H9 (cell line): ENCODE data around the gene CYB5R2. TPM values are rescaled to one million over a fixed set of nuclear protein-coding genes. Genes with fewer than 3 reads are reported as not detected.
"Not testable (repeated sequence)": the region's sequence is repeated elsewhere in the genome, so short reads cannot be mapped to it uniquely, and the experiment has no call there.

Source experiments
- DNase-seq: peaks from one replicate; pipeline ENCODE4 v3.0.0-alpha.2; 2017
- H2AFZ ChIP-seq: one replicate; pipeline ENCODE4 v1.6.1; 2013; ENCODE audit warnings: mild to moderate bottlenecking, low read length, control low read depth, moderate library complexity
- H2AK5ac ChIP-seq: 2 replicates; pipeline ENCODE4 v1.6.1; 2013; ENCODE audit warnings: low read length, control low read depth, mixed read lengths; ENCODE audit not compliant: insufficient read length
- H2BK120ac ChIP-seq: one replicate; pipeline ENCODE4 v1.6.1; 2013; ENCODE audit warnings: low read depth, mild to moderate bottlenecking, low read length, control low read depth, inconsistent platforms; ENCODE audit not compliant: poor library complexity, severe bottlenecking
- H2BK12ac ChIP-seq: 2 replicates; pipeline ENCODE4 v1.6.1; 2013; ENCODE audit warnings: low read length, control low read depth, mixed read lengths, low read depth; ENCODE audit not compliant: insufficient read length
- H2BK15ac ChIP-seq: 2 replicates; pipeline ENCODE4 v1.6.1; 2013; ENCODE audit warnings: low read depth, low read length, control low read depth
- H2BK20ac ChIP-seq: one replicate; pipeline ENCODE4 v1.6.1; 2013; ENCODE audit warnings: low read depth, mild to moderate bottlenecking, low read length, control low read depth, inconsistent platforms; ENCODE audit not compliant: poor library complexity, severe bottlenecking
- H2BK5ac ChIP-seq: 2 replicates; pipeline ENCODE4 v1.6.1; 2013; ENCODE audit warnings: low read length, control low read depth, mixed read lengths; ENCODE audit not compliant: insufficient read length
- H3K14ac ChIP-seq: 2 replicates; pipeline ENCODE4 v1.6.1; 2013; ENCODE audit warnings: low read length, control low read depth; ENCODE audit not compliant: insufficient read depth
- H3K18ac ChIP-seq: 2 replicates; pipeline ENCODE4 v1.6.1; 2013; ENCODE audit warnings: low read depth, mild to moderate bottlenecking, mixed read lengths, low read length, control low read depth; ENCODE audit not compliant: insufficient read length
- H3K23ac ChIP-seq: 2 replicates; pipeline ENCODE4 v1.6.1; 2013; ENCODE audit warnings: low read length, control low read depth, mixed read lengths, low read depth; ENCODE audit not compliant: insufficient read length
- H3K23me2 ChIP-seq: 2 replicates; pipeline ENCODE4 v1.6.1; 2013; ENCODE audit warnings: low read depth, mild to moderate bottlenecking, mixed read lengths, low read length, control low read depth; ENCODE audit not compliant: insufficient read length, poor library complexity, severe bottlenecking
- H3K27ac ChIP-seq: 2 replicates; pipeline ENCODE4 v1.5.1; 2013; ENCODE audit warnings: low read length, control low read depth, mixed read lengths, low read depth; ENCODE audit not compliant: insufficient read length
- H3K27me3 ChIP-seq: 2 replicates; pipeline ENCODE4 v1.6.1; 2013; ENCODE audit warnings: low read length, control low read depth, inconsistent platforms; ENCODE audit not compliant: insufficient read depth
- H3K4ac ChIP-seq: 2 replicates; pipeline ENCODE4 v1.6.1; 2013; ENCODE audit warnings: low read depth, mild to moderate bottlenecking, control low read depth, inconsistent platforms, low read length, moderate library complexity
- H3K4me1 ChIP-seq: 2 replicates; pipeline ENCODE4 v1.6.1; 2013; ENCODE audit warnings: low read length, control low read depth, inconsistent platforms; ENCODE audit not compliant: insufficient read depth
- H3K4me2 ChIP-seq: 2 replicates; pipeline ENCODE4 v1.6.1; 2013; ENCODE audit warnings: low read length, control low read depth, mixed read lengths; ENCODE audit not compliant: insufficient read length, insufficient read depth
- H3K56ac ChIP-seq: 2 replicates; pipeline ENCODE4 v1.6.1; 2013; ENCODE audit warnings: low read depth, mild to moderate bottlenecking, mixed read lengths, low read length, control low read depth; ENCODE audit not compliant: insufficient read length
- H3K79me1 ChIP-seq: 2 replicates; pipeline ENCODE4 v1.6.1; 2013; ENCODE audit warnings: low read depth, mild to moderate bottlenecking, moderate library complexity, low read length, control low read depth, inconsistent platforms; ENCODE audit not compliant: insufficient read depth, poor library complexity, severe bottlenecking
- H3K79me2 ChIP-seq: 2 replicates; pipeline ENCODE4 v1.6.1; 2013; ENCODE audit warnings: low read length, control low read depth, inconsistent platforms; ENCODE audit not compliant: insufficient read depth
- H3K9ac ChIP-seq: 2 replicates; pipeline ENCODE4 v1.6.1; 2013; ENCODE audit warnings: low read length, control low read depth, mixed read lengths; ENCODE audit not compliant: insufficient read length; ENCODE audit errors: extremely low read depth
- H3K9me3 ChIP-seq: one replicate; pipeline ENCODE4 v1.6.1; 2013; ENCODE audit warnings: low read depth, low read length, inconsistent platforms; ENCODE audit not compliant: control insufficient read depth
- H3T11ph ChIP-seq: one replicate; pipeline ENCODE4 v1.6.1; 2013; ENCODE audit warnings: mild to moderate bottlenecking, low read length, control low read depth, inconsistent platforms
- H4K20me1 ChIP-seq: one replicate; pipeline ENCODE4 v1.6.1; 2013; ENCODE audit not compliant: control insufficient read depth, insufficient read length, insufficient read depth
- H4K5ac ChIP-seq: 2 replicates; pipeline ENCODE4 v1.6.1; 2013; ENCODE audit warnings: low read depth, mild to moderate bottlenecking, mixed read lengths, low read length, control low read depth; ENCODE audit not compliant: insufficient read length
- H4K8ac ChIP-seq: replicated peaks from 2 replicates; pipeline ENCODE4 v1.6.1; 2013; ENCODE audit warnings: low read length, control low read depth, mixed read lengths, low read depth; ENCODE audit not compliant: insufficient read length
- H4K91ac ChIP-seq: 2 replicates; pipeline ENCODE4 v1.6.1; 2013; ENCODE audit warnings: low read depth, mild to moderate bottlenecking, moderate library complexity, mixed read lengths, low read length, control low read depth; ENCODE audit not compliant: insufficient read length
- H3K27ac Mint-ChIP-seq, 3 experiments: 2 replicates in 2 of 3; 3 replicates in 1 of 3; pipeline ENCODE4 v1.8.0; 2020 to 2021; ENCODE audit warnings: mixed read lengths in 3 of 3, mild to moderate bottlenecking in 1 of 3, moderate library complexity in 1 of 3
- H3K27me3 Mint-ChIP-seq: 2 replicates; pipeline ENCODE4 v1.8.0; 2021; ENCODE audit warnings: low read depth, mild to moderate bottlenecking, moderate library complexity, mixed read lengths
- H3K36me3 Mint-ChIP-seq, 3 experiments: 2 replicates in 2 of 3; 3 replicates in 1 of 3; pipeline ENCODE4 v1.8.0; 2020 to 2021; ENCODE audit warnings: low read depth in 3 of 3, mixed read lengths in 3 of 3; ENCODE audit not compliant: insufficient read depth in 1 of 3
- H3K4me1 Mint-ChIP-seq, 2 experiments: 2 replicates each; pipeline ENCODE4 v1.8.0; 2020; ENCODE audit warnings: mixed read lengths in 2 of 2
- H3K4me3 Mint-ChIP-seq, 2 experiments: 2 replicates in 1 of 2; 3 replicates in 1 of 2; pipeline ENCODE4 v1.8.0; 2020 to 2021; ENCODE audit warnings: mild to moderate bottlenecking in 2 of 2, mixed read lengths in 2 of 2, moderate library complexity in 1 of 2
- H3K9me3 Mint-ChIP-seq, 2 experiments: 2 replicates in 1 of 2; 3 replicates in 1 of 2; pipeline ENCODE4 v1.8.0; 2020; ENCODE audit warnings: mild to moderate bottlenecking in 2 of 2, mixed read lengths in 2 of 2, moderate library complexity in 1 of 2
- WGBS: extraction: QIAGEN DNeasy Blood & Tissue Kit; methylation state at CpG from one replicate; pipeline ENCODE4 v1.1.7; 2013; ENCODE audit warnings: missing lambda C conversion rate, low lambda C conversion rate, mixed read lengths; ENCODE audit not compliant: insufficient read length; ENCODE audit errors: extremely low coverage; 5-methylcytosine and 5-hydroxymethylcytosine counted together
- total RNA-seq: library from RNA; stranded (reverse); gene quantifications from 2 replicates; pipeline ENCODE4 v1.2.1, GENCODE V29; 2021
- TF ChIP-seq, protein P1 (sequence below): fragments of 200-600 bp; sonication (generic); conservative IDR thresholded peaks from 3 replicates; pipeline ENCODE4 v1.8.0; 2021; ENCODE audit warnings: antibody characterized with exemption, mild to moderate bottlenecking

CYB5R2 gene
- total RNA-seq, 1 experiment from 2014 or later = 44.5 TPM

DNA sequence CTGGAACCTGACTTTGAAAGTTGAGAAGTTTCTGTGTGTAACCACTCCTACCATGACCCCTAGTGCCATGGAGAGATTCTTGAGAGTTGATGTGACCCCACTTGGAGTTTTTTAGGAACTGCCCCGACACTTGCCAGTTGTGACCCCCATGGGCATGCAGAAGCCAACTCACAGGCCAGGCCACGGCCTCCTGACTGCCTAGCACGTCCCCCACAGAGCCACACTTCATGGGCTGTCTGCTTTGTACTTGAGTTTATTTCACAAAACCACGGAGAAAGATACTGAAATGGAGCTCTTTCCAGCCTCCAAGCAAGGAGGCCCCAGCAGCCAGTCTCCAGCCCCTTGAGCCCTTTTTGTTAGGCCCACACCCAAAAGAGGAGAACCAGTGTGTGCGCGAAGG is 8.4 kb downstream of the CYB5R2 start:
- H3K4me3 Mint-ChIP-seq = no peak overlapping the region
- no CpG with 5 or more reads among the region's 6 CpGs for WGBS
- Histone ChIP-seq H2BK20ac (no peak overlapping the region), H3K4me2 (no peak overlapping the region), H3K18ac (no peak overlapping the region), H3K27me3 (no peaks in the 10 kb centered on the region), H2AFZ (no peak overlapping the region), H3T11ph (no peak overlapping the region), H3K23me2 (no peaks in the 10 kb centered on the region), H3K23ac (no peak overlapping the region), H4K20me1 (no peaks in the 10 kb centered on the region), H2BK12ac (no peak overlapping the region), H3K9me3 (peaks cover 12% of the 10 kb centered on the region), H3K4ac (no peak overlapping the region), H3K9ac (no peak overlapping the region), H4K8ac (no peak overlapping the region), H4K5ac (no peak overlapping the region), H2BK15ac (no peak overlapping the region), H3K27ac (no peak overlapping the region), H2BK5ac (no peak overlapping the region), H2AK5ac (no peak overlapping the region), H3K56ac (no peak overlapping the region), H3K79me2 (no peaks in the 10 kb centered on the region), H3K4me1 (peaks cover 5% of the 10 kb centered on the region; the same call in 1 of the 2 replicates), H2BK120ac (no peak overlapping the region), H3K79me1 (no peaks in the 10 kb centered on the region), H4K91ac (no peak overlapping the region), H3K14ac (no peak overlapping the region; the same call in 1 of the 2 replicates)
- TF ChIP-seq, protein P1, sequence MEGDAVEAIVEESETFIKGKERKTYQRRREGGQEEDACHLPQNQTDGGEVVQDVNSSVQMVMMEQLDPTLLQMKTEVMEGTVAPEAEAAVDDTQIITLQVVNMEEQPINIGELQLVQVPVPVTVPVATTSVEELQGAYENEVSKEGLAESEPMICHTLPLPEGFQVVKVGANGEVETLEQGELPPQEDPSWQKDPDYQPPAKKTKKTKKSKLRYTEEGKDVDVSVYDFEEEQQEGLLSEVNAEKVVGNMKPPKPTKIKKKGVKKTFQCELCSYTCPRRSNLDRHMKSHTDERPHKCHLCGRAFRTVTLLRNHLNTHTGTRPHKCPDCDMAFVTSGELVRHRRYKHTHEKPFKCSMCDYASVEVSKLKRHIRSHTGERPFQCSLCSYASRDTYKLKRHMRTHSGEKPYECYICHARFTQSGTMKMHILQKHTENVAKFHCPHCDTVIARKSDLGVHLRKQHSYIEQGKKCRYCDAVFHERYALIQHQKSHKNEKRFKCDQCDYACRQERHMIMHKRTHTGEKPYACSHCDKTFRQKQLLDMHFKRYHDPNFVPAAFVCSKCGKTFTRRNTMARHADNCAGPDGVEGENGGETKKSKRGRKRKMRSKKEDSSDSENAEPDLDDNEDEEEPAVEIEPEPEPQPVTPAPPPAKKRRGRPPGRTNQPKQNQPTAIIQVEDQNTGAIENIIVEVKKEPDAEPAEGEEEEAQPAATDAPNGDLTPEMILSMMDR = no peak
- peaks cover 16 to 35% of the 10 kb centered on the region in 2 experiments for H3K9me3 Mint-ChIP-seq
- no peaks in the 10 kb centered on the region; the same call in 1 of the 2 replicates for H3K27me3 Mint-ChIP-seq
- H3K4me1 Mint-ChIP-seq = peaks cover 23 to 28% of the 10 kb centered on the region in 2 experiments
- no peak overlapping the region for H3K27ac Mint-ChIP-seq
- H3K36me3 Mint-ChIP-seq = peaks cover 40 to 74% (median 68%) of the 10 kb centered on the region in 3 experiments
- no peak for DNase-seq

DNA sequence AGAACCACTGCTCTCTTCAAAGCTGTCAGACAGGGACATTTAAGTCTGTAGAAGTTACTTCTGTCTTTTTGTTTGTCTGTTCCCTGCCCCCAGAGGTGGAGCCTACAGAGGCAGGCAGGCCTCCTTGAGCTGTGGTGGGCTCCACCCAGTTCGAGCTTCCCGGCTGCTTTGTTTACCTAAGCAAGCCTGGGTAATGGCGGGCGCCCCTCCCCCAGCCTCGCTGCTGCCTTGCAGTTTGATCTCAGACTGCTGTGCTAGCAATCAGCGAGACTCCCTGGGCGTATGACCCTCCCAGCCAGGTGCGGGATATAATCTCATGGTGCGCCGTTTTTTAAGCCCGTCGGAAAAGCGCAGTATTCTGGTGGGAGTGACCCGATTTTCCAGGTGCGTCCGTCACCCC is 9.8 kb downstream of the CYB5R2 start:
- not testable (repeated sequence) for H3K27me3 ChIP-seq, H3K27me3 Mint-ChIP-seq, H2BK15ac ChIP-seq, H3T11ph ChIP-seq, H2AFZ ChIP-seq, H2BK20ac ChIP-seq, H2BK12ac ChIP-seq, H3K4ac ChIP-seq, H4K8ac ChIP-seq, H3K9ac ChIP-seq, H3K4me1 ChIP-seq, H3K4me3 Mint-ChIP-seq, H3K79me1 ChIP-seq, H3K14ac ChIP-seq, H4K20me1 ChIP-seq, H3K18ac ChIP-seq, H3K4me2 ChIP-seq, H2BK5ac ChIP-seq, H3K27ac ChIP-seq, H3K23ac ChIP-seq, H3K56ac ChIP-seq, H3K27ac Mint-ChIP-seq, DNase-seq, H3K79me2 ChIP-seq, H4K5ac ChIP-seq, H3K23me2 ChIP-seq, H2AK5ac ChIP-seq, H4K91ac ChIP-seq, H2BK120ac ChIP-seq
- peaks cover 16 to 18% of the 10 kb centered on the region in 2 experiments for H3K4me1 Mint-ChIP-seq
- peaks cover 33 to 61% (median 55%) of the 10 kb centered on the region in 3 experiments for H3K36me3 Mint-ChIP-seq
- H3K9me3 Mint-ChIP-seq = peaks cover 16 to 35% of the 10 kb centered on the region in 2 experiments
- WGBS = no CpG with 5 or more reads among the region's 16 CpGs
- peaks cover 12% of the 10 kb centered on the region for H3K9me3 ChIP-seq
